ENCODE measurements around the gene TTC16. TPM values are rescaled to one million over a fixed set of nuclear protein-coding genes. Genes with fewer than 3 reads are reported as not detected.
A peak's percentile ranks its signal among the peaks of the same experiment; 100 is the strongest.
"Not testable (repeated sequence)": the region's sequence is repeated elsewhere in the genome, so short reads cannot be mapped to it uniquely, and the experiment has no call there.

TTC16 gene
- total and polyA plus RNA-seq, 2 donors (not counting 3 experiments of a cell fraction or from before 2014, with no cell fraction given), result not detected

- FAIRE-seq, result no peak
- H3K9ac ChIP-seq (replicated peaks; ENCODE audit: extremely low read depth, insufficient read depth, low read length), result no peak overlapping the region
- H3K4me2 ChIP-seq (ENCODE audit: insufficient read depth, low read length), result no peak overlapping the region
- TF ChIP-seq EZH2 (IDR thresholded peaks at IDR 0.05; ENCODE audit: borderline replicate concordance, low read depth, low read length, severe bottlenecking), result no peak
- CTCF ChIA-PET, result interaction anchor here (1.1 to 2.6 kb wide), 6 partner anchors 19 to 253 kb away, joined by 3 to 16 read pairs (median 4); partner anchors contain the start of gene CDK9
- H3K4me3 ChIP-seq (replicated peaks in 1 of 3; ENCODE audit: insufficient read depth in 1 of 3, low read depth in 1 of 3, low read length in 3 of 3), result no peak overlapping the region
- no peaks in the 10 kb centered on the region for H3K27me3 ChIP-seq (ENCODE audit: control insufficient read depth in 2 of 2, insufficient read depth in 2 of 2, low read length in 2 of 2)
- peaks cover 8 to 28% of the 10 kb centered on the region in 2 experiments for H3K36me3 ChIP-seq (ENCODE audit: control insufficient read depth in 2 of 2, extremely low read depth in 1 of 2, insufficient read depth in 2 of 2, low read length in 2 of 2)
- no peaks in the 10 kb centered on the region for H3K9me1 ChIP-seq (replicated peaks; ENCODE audit: control insufficient read depth, extremely low read depth, insufficient read depth, low read length)
- intact Hi-C loops (cut with micrococcal nuclease), result no loop called here
- POLR2A ChIA-PET, result interaction anchor here (0.7 to 1.6 kb wide), 3 partner anchors 14 to 24 kb away, joined by 5 read pairs; no protein-coding TSS in a partner anchor
- H3K9me3 ChIP-seq (replicated peaks; ENCODE audit: control insufficient read depth, insufficient read depth, low read length), result no peaks in the 10 kb centered on the region
- H2AFZ ChIP-seq (ENCODE audit: low read depth, low read length), result no peak overlapping the region
- peaks cover 48% of the 10 kb centered on the region for H3K79me2 ChIP-seq (ENCODE audit: control insufficient read depth, insufficient read depth, low read length)
- H3K27ac ChIP-seq (ENCODE audit: insufficient read depth, low read depth, low read length), result no peak overlapping the region
- dilution Hi-C loops (cut with MboI; ENCODE audit: extremely low pct_ligation_motif_present, low sequenced_read_pairs), result no loop called here
- H3K4me1 ChIP-seq (ENCODE audit: control insufficient read depth, extremely low read depth, insufficient read depth, low read length), result peaks cover 16% of the 10 kb centered on the region
- no TSS peak for BruUV-seq (replicated peaks)
- no peak for DNase-seq (ENCODE audit: low read depth, low spot score)
- H4K20me1 ChIP-seq (replicated peaks; ENCODE audit: control insufficient read depth, extremely low read depth, insufficient read depth, low read length), result no peaks in the 10 kb centered on the region
These were observed 40.4 kb downstream of the TTC16 start for GRCh38 chr9:127756233-127756632.

GRCh38 chr9:127756776-127757175, 40.9 kb downstream of the TTC16 start:
- BruUV-seq (replicated peaks); DNase-seq (ENCODE audit: low read depth, low spot score); H3K9me1 ChIP-seq (replicated peaks; ENCODE audit: control insufficient read depth, extremely low read depth, insufficient read depth, low read length); H3K4me3 ChIP-seq (replicated peaks in 1 of 3; ENCODE audit: insufficient read depth in 1 of 3, low read depth in 1 of 3, low read length in 3 of 3); intact Hi-C loops (cut with micrococcal nuclease); dilution Hi-C loops (cut with MboI; ENCODE audit: extremely low pct_ligation_motif_present, low sequenced_read_pairs); H3K27ac ChIP-seq (ENCODE audit: insufficient read depth, low read depth, low read length); H3K9ac ChIP-seq (replicated peaks; ENCODE audit: extremely low read depth, insufficient read depth, low read length); H2AFZ ChIP-seq (ENCODE audit: low read depth, low read length); H3K4me2 ChIP-seq (ENCODE audit: insufficient read depth, low read length); H3K27me3 ChIP-seq (ENCODE audit: control insufficient read depth in 2 of 2, insufficient read depth in 2 of 2, low read length in 2 of 2); H3K9me3 ChIP-seq (replicated peaks; ENCODE audit: control insufficient read depth, insufficient read depth, low read length); H4K20me1 ChIP-seq (replicated peaks; ENCODE audit: control insufficient read depth, extremely low read depth, insufficient read depth, low read length): not testable (repeated sequence)
- peaks cover 21% of the 10 kb centered on the region for H3K4me1 ChIP-seq (ENCODE audit: control insufficient read depth, extremely low read depth, insufficient read depth, low read length)
- POLR2A ChIA-PET, result interaction anchor here (0.7 to 0.8 kb wide), 2 partner anchors 14 to 25 kb away, joined by 3 to 5 read pairs; no protein-coding TSS in a partner anchor
- CTCF ChIA-PET, result interaction anchor here (0.7 to 2.6 kb wide), 8 partner anchors 13 to 156 kb away, joined by 3 to 16 read pairs (median 4); partner anchors contain the start of genes CDK9 and TOR2A
- FAIRE-seq, result peak; percentile 74
- H3K36me3 ChIP-seq (ENCODE audit: control insufficient read depth in 2 of 2, extremely low read depth in 1 of 2, insufficient read depth in 2 of 2, low read length in 2 of 2), result peaks cover 8 to 25% of the 10 kb centered on the region in 2 experiments
- peaks cover 50% of the 10 kb centered on the region for H3K79me2 ChIP-seq (ENCODE audit: control insufficient read depth, insufficient read depth, low read length)
